SK-N-SH (cell line): ENCODE measurements around the gene QSOX2. TPM values are rescaled to one million over a fixed set of nuclear protein-coding genes. Genes with fewer than 3 reads are reported as not detected.

Experiments
- CTCF ChIA-PET: fragments of 300-600, 350-600 bp; formaldehyde crosslinking; extraction: SDS; loops from one replicate; lab custom pipeline; 2021; lab: Yijun Ruan, JAX
- POLR2A ChIA-PET: fragments of 350-600 bp; sonication (Branson Sonifier 250); formaldehyde crosslinking; extraction: SDS; loops from one replicate; lab custom pipeline; 2020; ENCODE audit warnings: antibody characterized with exemption, inconsistent platforms; lab: Yijun Ruan, JAX
- DNase-seq: peaks from one replicate; pipeline ENCODE4 v3.0.0; 2012
- H2AFZ ChIP-seq: fragments of 200-600 bp; sonication (generic); 2 replicates; pipeline ENCODE4 v1.8.1; 2016; ENCODE audit warnings: antibody characterized with exemption, mild to moderate bottlenecking, low read depth
- H3F3A ChIP-seq: fragments of 200-600 bp; sonication (generic); replicated peaks from 2 replicates; pipeline ENCODE3; 2016; ENCODE audit warnings: antibody characterized with exemption, mild to moderate bottlenecking; ENCODE audit not compliant: insufficient read depth
- H3K27ac ChIP-seq, 2 experiments: fragments of 200-500 bp in 1 of 2; fragments of 200-600 bp in 1 of 2; sonication (Bioruptor generic) in 1 of 2; sonication (generic), shearing (Covaris generic) in 1 of 2; 2 replicates each; pipeline versions ENCODE4 v1.5.1 to v1.6.1; 2014 to 2016; ENCODE audit warnings: low read depth in 2 of 2, inconsistent platforms in 1 of 2, low read length in 1 of 2, mild to moderate bottlenecking in 1 of 2, mixed read lengths in 1 of 2
- H3K27me3 ChIP-seq: fragments of 200-600 bp; sonication (generic), shearing (Covaris generic); 2 replicates; pipeline ENCODE4 v1.6.1; 2016; ENCODE audit warnings: mixed run types; ENCODE audit not compliant: insufficient read depth
- H3K36me3 ChIP-seq, 2 experiments: fragments of 200-500 bp in 1 of 2; fragments of 200-600 bp in 1 of 2; sonication (Bioruptor generic) in 1 of 2; sonication (generic) in 1 of 2; replicated peaks in 1 of 2; 2 replicates each; pipeline versions ENCODE3 to v1.5.1; 2014 to 2016; ENCODE audit warnings: low read length in 1 of 2, mild to moderate bottlenecking in 1 of 2; ENCODE audit not compliant: insufficient read depth in 2 of 2, control insufficient read depth in 1 of 2
- H3K4me1 ChIP-seq, 2 experiments: fragments of 200-500 bp in 1 of 2; fragments of 200-600 bp in 1 of 2; sonication (Bioruptor generic) in 1 of 2; sonication (generic), shearing (Covaris generic) in 1 of 2; 2 replicates each; pipeline versions ENCODE4 v1.5.1 to v1.6.1; 2014 to 2016; ENCODE audit warnings: low read depth in 1 of 2, low read length in 1 of 2, mixed run types in 1 of 2; ENCODE audit not compliant: insufficient read depth in 2 of 2, control insufficient read depth in 1 of 2
- H3K4me2 ChIP-seq: fragments of 200-600 bp; sonication (generic), shearing (Covaris generic); 2 replicates; pipeline ENCODE4 v1.6.1; 2017; ENCODE audit warnings: mixed run types
- H3K4me3 ChIP-seq, 2 experiments: fragments of 200-500 bp in 1 of 2; fragments of 200-600 bp in 1 of 2; sonication (Bioruptor generic) in 1 of 2; sonication (generic), shearing (Covaris generic) in 1 of 2; 2 replicates each; pipeline versions ENCODE4 v1.5.1 to v1.8.1; 2014 to 2016; ENCODE audit warnings: low read depth in 2 of 2, inconsistent platforms in 1 of 2, low read length in 1 of 2, mild to moderate bottlenecking in 1 of 2, mixed read lengths in 1 of 2, moderate library complexity in 1 of 2
- H3K79me2 ChIP-seq: fragments of 200-600 bp; sonication (generic); 2 replicates; pipeline ENCODE4 v1.8.1; 2017; ENCODE audit warnings: mild to moderate bottlenecking; ENCODE audit not compliant: insufficient read depth
- H3K9ac ChIP-seq: fragments of 200-600 bp; sonication (generic); 2 replicates; pipeline ENCODE4 v1.6.1; 2017; ENCODE audit warnings: mixed run types
- H3K9me2 ChIP-seq: fragments of 200-600 bp; sonication (generic); 2 replicates; pipeline ENCODE4 v1.6.1; 2017; ENCODE audit warnings: mixed run types
- H3K9me3 ChIP-seq: fragments of 200-600 bp; sonication (generic); 2 replicates; pipeline ENCODE4 v1.6.1; 2017; ENCODE audit warnings: mixed run types, mild to moderate bottlenecking, moderate library complexity
- H4K20me1 ChIP-seq: fragments of 200-600 bp; sonication (generic); 2 replicates; pipeline ENCODE4 v1.6.1; 2017; ENCODE audit warnings: mild to moderate bottlenecking, mixed run types; ENCODE audit not compliant: insufficient read depth
- CHD2 ChIP-seq: fragments of 150-350 bp; IDR thresholded peaks from 2 replicates; pipeline ENCODE4 v1.6.1; 2018; ENCODE audit warnings: low read length; ENCODE audit not compliant: partially characterized antibody
- EP300 ChIP-seq, 2 experiments: IDR thresholded peaks; 2 replicates each; pipeline versions ENCODE4 v1.4.0 to v1.6.1; 2012; ENCODE audit warnings: borderline replicate concordance in 1 of 2, low read depth in 1 of 2, low read length in 1 of 2
- FOSL2 ChIP-seq: IDR thresholded peaks from 2 replicates; pipeline ENCODE4 v1.4.0; 2012; ENCODE audit warnings: low read depth, mild to moderate bottlenecking, moderate library complexity, borderline replicate concordance
- GABPA ChIP-seq: IDR thresholded peaks from 2 replicates; pipeline ENCODE4 v1.4.0; 2012; ENCODE audit warnings: low read depth, mild to moderate bottlenecking
- IRF3 ChIP-seq: fragments of 150-350 bp; IDR thresholded peaks from 2 replicates; pipeline ENCODE4 v1.6.1; 2016; ENCODE audit warnings: mild to moderate bottlenecking, low read depth, low read length
- MAX ChIP-seq: IDR thresholded peaks from 2 replicates; pipeline ENCODE4 v1.4.0; 2012; ENCODE audit warnings: low read depth
- RAD21 ChIP-seq: IDR thresholded peaks from 2 replicates; pipeline ENCODE4 v1.6.1; 2012; ENCODE audit warnings: mild to moderate bottlenecking, low read length
- RCOR1 ChIP-seq: fragments of 150-350 bp; IDR thresholded peaks from 2 replicates; pipeline ENCODE4 v1.6.1; 2017; ENCODE audit warnings: antibody characterized with exemption, low read length
- RXRA ChIP-seq: IDR thresholded peaks from 2 replicates; pipeline ENCODE4 v1.4.0; 2012; ENCODE audit warnings: low read depth, mild to moderate bottlenecking, borderline replicate concordance
- SMC3 ChIP-seq: IDR thresholded peaks from 2 replicates; pipeline ENCODE4 v1.6.1; 2012; ENCODE audit warnings: low read depth, low read length, improper control_type of control experiment
- USF2 ChIP-seq: fragments of 150-350 bp; IDR thresholded peaks from 2 replicates; pipeline ENCODE4 v1.6.1; 2017; ENCODE audit warnings: antibody characterized with exemption, low read length, low read depth, borderline replicate concordance
- YY1 ChIP-seq: IDR thresholded peaks from 2 replicates; pipeline ENCODE4 v1.4.0; 2012; ENCODE audit warnings: low read depth, mild to moderate bottlenecking
- ZBTB33 ChIP-seq: IDR thresholded peaks from 2 replicates; pipeline ENCODE4 v1.4.0; 2012; ENCODE audit warnings: low read depth, borderline replicate concordance
- WGBS: methylation state at CpG from one replicate; pipeline ENCODE4 v1.1.6; 2017; ENCODE audit warnings: low lambda C conversion rate; 5-methylcytosine and 5-hydroxymethylcytosine counted together
- polyA plus RNA-seq, 3 experiments: library from polyadenylated mRNA; depleted of rRNA; stranded (reverse); fragments of >200 nt; gene quantifications; 2 replicates each; pipeline ENCODE4 v1.2.3, GENCODE V29; 2012

QSOX2 gene
- polyA plus RNA-seq, 1 of the 3 experiments (the other 2 are of a cell fraction), result 26.6 TPM

GRCh38 chr9:136197084-136197875 lies 48.3 kb downstream of the QSOX2 start (continued):
- TF ChIP-seq MAX (no peak), RAD21 (no peak)

- H3K9me3 ChIP-seq, result no peaks in the 10 kb centered on the region
- H3K4me2 ChIP-seq, result no peak overlapping the region
- no peak overlapping the region for H3K4me3 ChIP-seq
- ChIA-PET CTCF (interaction anchor here (1.1 to 2.1 kb wide), 5 partner anchors 10 to 85 kb away, joined by 3 to 8 read pairs (median 4); no protein-coding TSS in a partner anchor), POLR2A (interaction anchor here (1.5 kb wide), 1 partner anchor 18 kb away, joined by 4 read pairs; no protein-coding TSS in a partner anchor)
- H3K9me2 ChIP-seq, result no peaks in the 10 kb centered on the region
- WGBS, result 7% methylated on average over 16 of the region's 16 CpGs
- H3K27me3 ChIP-seq, result peaks cover 89% of the 10 kb centered on the region
- peaks cover 16% of the 10 kb centered on the region for H4K20me1 ChIP-seq
- TF ChIP-seq GABPA, result no peak
- no peak for TF ChIP-seq EP300 (IDR thresholded peaks at IDR 0.05; ENCODE audit: borderline replicate concordance in 1 of 2, low read depth in 1 of 2, low read length in 1 of 2)
- no peak for TF ChIP-seq RCOR1
- TF ChIP-seq ZBTB33, result no peak
- TF ChIP-seq FOSL2, result no peak
- no peak for TF ChIP-seq USF2
- TF ChIP-seq IRF3, result no peak
- TF ChIP-seq YY1, result no peak
- no peak for TF ChIP-seq RXRA
- no peak for TF ChIP-seq CHD2
- no peak for TF ChIP-seq SMC3
- DNase-seq, result no peak
- no peak overlapping the region for H3K9ac ChIP-seq
- no peaks in the 10 kb centered on the region for H3K79me2 ChIP-seq
- H3K36me3 ChIP-seq, result no peaks in the 10 kb centered on the region
- no peak overlapping the region for H3K27ac ChIP-seq
- no peaks in the 10 kb centered on the region for H3F3A ChIP-seq
- no peaks in the 10 kb centered on the region for H3K4me1 ChIP-seq
- H2AFZ ChIP-seq, result no peak overlapping the region
Observed at GRCh38 chr9:136196404-136197083, 49.1 kb downstream of the QSOX2 start.
